HEK293 (cell line): ENCODE measurements around the gene TMEM9B.

Experiments used
- CTCF ChIP-seq: fragments of 450-650 bp; formaldehyde crosslinking; IDR thresholded peaks from 2 replicates; pipeline ENCODE4 v1.5.1; 2016; ENCODE audit warnings: missing biosample characterization, missing genetic modification characterization
- IKZF3 ChIP-seq: fragments of 450-650 bp; IDR thresholded peaks from 2 replicates; pipeline ENCODE4 v1.5.0; 2018; ENCODE audit warnings: missing biosample characterization, mild to moderate bottlenecking, missing genetic modification characterization, moderate library complexity
- ZBTB49 ChIP-seq: fragments of 450-650 bp; formaldehyde crosslinking; IDR thresholded peaks from 2 replicates; pipeline ENCODE4 v1.5.1; 2016; ENCODE audit warnings: missing biosample characterization, missing genetic modification characterization, low read depth
- ZFP41 ChIP-seq: fragments of 450-650 bp; formaldehyde crosslinking; IDR thresholded peaks from 2 replicates; pipeline ENCODE4 v1.5.1; 2016; ENCODE audit warnings: missing biosample characterization, missing genetic modification characterization, borderline replicate concordance
- ZNF140 ChIP-seq: fragments of 450-650 bp; formaldehyde crosslinking; IDR thresholded peaks from 2 replicates; pipeline ENCODE4 v1.5.1; 2016; ENCODE audit warnings: missing biosample characterization, missing genetic modification characterization
- ZNF398 ChIP-seq: fragments of 450-650 bp; formaldehyde crosslinking; IDR thresholded peaks from 2 replicates; pipeline ENCODE4 v1.5.1; 2017; ENCODE audit warnings: missing biosample characterization, missing genetic modification characterization
- ZNF530 ChIP-seq: fragments of 450-650 bp; formaldehyde crosslinking; IDR thresholded peaks from 2 replicates; pipeline ENCODE4 v1.5.1; 2016; ENCODE audit warnings: low read depth, missing biosample characterization, missing genetic modification characterization

GRCh38 chr11:9003573-9004182 is 39.4 kb upstream of the TMEM9B start, which contains the start of gene NRIP3:
- TF ChIP-seq CTCF (tag by site-specific recombination) (no peak; the same call in 1 of the 2 replicates), IKZF3 (tag by site-specific recombination) (no peak), ZFP41 (tag by site-specific recombination) (no peak), ZNF530 (no peak), ZNF140 (tag by site-specific recombination) (no peak), ZBTB49 (tag by site-specific recombination) (no peak), ZNF398 (tag by site-specific recombination) (no peak)
